Sigmoid colon (tissue), 7 donors: ENCODE results near the gene CARD6. TPM values are rescaled to one million over a fixed set of nuclear protein-coding genes. Genes with fewer than 3 reads are reported as not detected.
"Not testable (repeated sequence)": the region's sequence is repeated elsewhere in the genome, so short reads cannot be mapped to it uniquely, and the experiment has no call there.

Experiments used
- DNase-seq: peaks from one replicate; pipeline ENCODE4 v3.0.0-alpha.2; 2019
- H3K27ac ChIP-seq, 4 donors: fragments of 200-600 bp; sonication (generic); one replicate each; pipeline ENCODE4 v1.5.1; 2016 to 2019; ENCODE audit warnings: mild to moderate bottlenecking in 1 of 4
- H3K27me3 ChIP-seq, 3 donors: fragments of 200-600 bp; sonication (generic); one replicate each; pipeline ENCODE4 v1.5.1; 2019; ENCODE audit warnings: mild to moderate bottlenecking in 1 of 3
- H3K36me3 ChIP-seq, 4 donors: fragments of 200-600 bp; sonication (generic); one replicate each; pipeline ENCODE4 v1.5.1; 2016 to 2019
- H3K4me1 ChIP-seq, 4 donors: fragments of 200-600 bp; sonication (generic); one replicate each; pipeline ENCODE4 v1.5.1; 2017 to 2019
- H3K4me3 ChIP-seq, 4 donors: fragments of 200-600 bp; sonication (generic); one replicate each; pipeline ENCODE4 v1.5.1; 2017 to 2019; ENCODE audit warnings: mild to moderate bottlenecking in 2 of 4, moderate library complexity in 1 of 4
- H3K9me3 ChIP-seq, 4 donors: fragments of 200-600 bp in 3 of 4; sonication (generic) in 3 of 4; one replicate each; pipeline versions ENCODE4 v1.5.1 to v1.6.1; 2013 to 2019
- EP300 ChIP-seq, 4 donors: sonication (generic); formaldehyde crosslinking; IDR thresholded peaks; one replicate each; pipeline ENCODE4 v1.6.1; 2017; ENCODE audit warnings: antibody characterized with exemption in 4 of 4
- POLR2A ChIP-seq, 2 donors: fragments of 450-650 bp; IDR thresholded peaks; one replicate each; pipeline ENCODE4 v1.6.1; 2016; ENCODE audit warnings: antibody characterized with exemption in 2 of 2, mild to moderate bottlenecking in 2 of 2, moderate library complexity in 2 of 2
- POLR2AphosphoS5 ChIP-seq, 4 donors: sonication (generic); formaldehyde crosslinking; IDR thresholded peaks; one replicate each; pipeline ENCODE4 v1.6.1; 2017; ENCODE audit warnings: antibody characterized with exemption in 4 of 4
- WGBS, 2 donors: extraction: QIAGEN DNeasy Blood & Tissue Kit; methylation state at CpG; one replicate each; pipeline ENCODE4 v1.1.7; 2013; 5-methylcytosine and 5-hydroxymethylcytosine counted together
- intact Hi-C: fragments of 100-400 bp; cut with DNase I; formaldehyde crosslinking; loops from one replicate; pipeline ENCODE4 v1.15.1; 2023
- polyA plus RNA-seq, 3 donors: library from polyadenylated mRNA; stranded (reverse); fragments of 200-250 nt; gene quantifications; one replicate each; pipeline ENCODE4 v1.2.3, GENCODE V29; 2013
- total RNA-seq, 4 donors: library from RNA; depleted of rRNA; stranded (reverse); fragments of >200 nt; gene quantifications; one replicate each; pipeline ENCODE4 v1.1.0, GENCODE V29; 2016
- TF ChIP-seq, protein P1 (sequence below), 4 experiments: fragments of 450-650 bp in 3 of 4; fragments of 200-600 bp in 1 of 4; IDR thresholded peaks; one replicate each; pipeline ENCODE4 v1.5.1; 2016 to 2019; ENCODE audit warnings: antibody characterized with exemption in 4 of 4, mild to moderate bottlenecking in 3 of 4, moderate library complexity in 2 of 4
- donor health status: healthy with polysubstance abuse.
- donor health status: Bipolar disorder and iron deficiency.
- donor health status: healthy.

Gene CARD6
- total and polyA plus RNA-seq, 7 donors, result 1.4 to 12.2 (median 4.8) TPM

DNA sequence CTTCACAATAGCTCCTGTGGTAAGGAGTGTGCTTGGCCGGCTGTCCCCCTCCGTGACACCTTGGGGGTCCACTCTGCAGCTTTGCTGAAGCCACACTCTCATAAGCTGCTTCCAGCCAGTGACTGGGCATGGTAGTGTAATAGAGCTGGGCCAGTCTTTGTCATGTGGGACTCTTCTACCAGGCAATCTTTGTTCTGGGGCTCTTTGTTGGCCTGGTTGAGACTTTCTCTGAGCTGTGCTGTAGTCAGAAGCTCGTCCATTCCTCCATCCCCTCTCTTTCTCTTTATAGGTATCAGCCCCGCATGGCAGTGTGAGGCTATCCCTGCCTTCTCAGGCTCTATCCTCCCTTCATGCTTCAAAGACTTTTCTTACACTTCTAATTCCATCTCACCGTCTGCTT is 25.7 kb downstream of the CARD6 start:
- H3K9me3 ChIP-seq, result peaks cover 0 to 4% (median 3%) of the 10 kb centered on the region in 4 donors
- TF ChIP-seq, protein P1, sequence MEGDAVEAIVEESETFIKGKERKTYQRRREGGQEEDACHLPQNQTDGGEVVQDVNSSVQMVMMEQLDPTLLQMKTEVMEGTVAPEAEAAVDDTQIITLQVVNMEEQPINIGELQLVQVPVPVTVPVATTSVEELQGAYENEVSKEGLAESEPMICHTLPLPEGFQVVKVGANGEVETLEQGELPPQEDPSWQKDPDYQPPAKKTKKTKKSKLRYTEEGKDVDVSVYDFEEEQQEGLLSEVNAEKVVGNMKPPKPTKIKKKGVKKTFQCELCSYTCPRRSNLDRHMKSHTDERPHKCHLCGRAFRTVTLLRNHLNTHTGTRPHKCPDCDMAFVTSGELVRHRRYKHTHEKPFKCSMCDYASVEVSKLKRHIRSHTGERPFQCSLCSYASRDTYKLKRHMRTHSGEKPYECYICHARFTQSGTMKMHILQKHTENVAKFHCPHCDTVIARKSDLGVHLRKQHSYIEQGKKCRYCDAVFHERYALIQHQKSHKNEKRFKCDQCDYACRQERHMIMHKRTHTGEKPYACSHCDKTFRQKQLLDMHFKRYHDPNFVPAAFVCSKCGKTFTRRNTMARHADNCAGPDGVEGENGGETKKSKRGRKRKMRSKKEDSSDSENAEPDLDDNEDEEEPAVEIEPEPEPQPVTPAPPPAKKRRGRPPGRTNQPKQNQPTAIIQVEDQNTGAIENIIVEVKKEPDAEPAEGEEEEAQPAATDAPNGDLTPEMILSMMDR (IDR thresholded peaks at IDR 0.05), result no peak
- TF ChIP-seq EP300 (IDR thresholded peaks at IDR 0.05) (no peak), POLR2AphosphoS5 (IDR thresholded peaks at IDR 0.05) (no peak), POLR2A (IDR thresholded peaks at IDR 0.05) (no peak)

DNA sequence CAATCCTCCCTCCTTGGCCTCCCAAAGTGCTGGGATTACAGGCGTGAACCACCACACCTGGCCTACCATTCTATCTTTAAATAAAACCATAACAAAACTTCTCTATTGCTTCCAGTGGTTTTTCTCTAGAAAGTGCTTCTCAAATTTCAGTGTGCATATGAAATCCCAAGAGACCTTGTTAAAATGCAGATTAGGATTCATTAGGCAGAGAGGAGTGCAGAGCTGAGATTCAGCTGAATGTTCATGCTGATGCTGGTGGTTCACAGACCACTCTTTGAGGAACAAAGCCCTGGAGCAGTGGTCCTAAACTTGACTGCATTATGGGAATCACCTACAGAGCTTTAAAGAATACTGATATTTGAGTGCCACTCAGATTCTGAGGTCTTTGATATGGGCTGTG is 28.2 kb downstream of the CARD6 start:
- WGBS, 2 donors, result 86 to 93% methylated on average over 1 of the region's 1 CpG
- no peak for TF ChIP-seq POLR2A (IDR thresholded peaks at IDR 0.05)
- TF ChIP-seq, protein P1 (IDR thresholded peaks at IDR 0.05), result no peak
- TF ChIP-seq EP300 (IDR thresholded peaks at IDR 0.05), result no peak
- TF ChIP-seq POLR2AphosphoS5 (IDR thresholded peaks at IDR 0.05), result no peak
- Histone ChIP-seq H3K4me1 (no peaks in the 10 kb centered on the region), H3K27me3 (no peaks in the 10 kb centered on the region), H3K36me3 (no peaks in the 10 kb centered on the region), H3K4me3 (no peak overlapping the region), H3K27ac (no peak overlapping the region), H3K9me3 (peaks cover 0 to 4% (median 3%) of the 10 kb centered on the region in 4 donors)
- DNase-seq, result no peak
- intact Hi-C loops, result no loop called here

More for the DNA sequence above, 25.7 kb downstream of the CARD6 start:
- no peak for DNase-seq
- no peaks in the 10 kb centered on the region for H3K36me3 ChIP-seq
- intact Hi-C loops, result no loop called here
- WGBS, 2 donors, result 91% methylated on average over 5 of the region's 5 CpGs
- H3K4me3 ChIP-seq, result no peak overlapping the region
- H3K27me3 ChIP-seq, result no peaks in the 10 kb centered on the region
- no peak overlapping the region for H3K27ac ChIP-seq
- H3K4me1 ChIP-seq, result no peaks in the 10 kb centered on the region

DNA sequence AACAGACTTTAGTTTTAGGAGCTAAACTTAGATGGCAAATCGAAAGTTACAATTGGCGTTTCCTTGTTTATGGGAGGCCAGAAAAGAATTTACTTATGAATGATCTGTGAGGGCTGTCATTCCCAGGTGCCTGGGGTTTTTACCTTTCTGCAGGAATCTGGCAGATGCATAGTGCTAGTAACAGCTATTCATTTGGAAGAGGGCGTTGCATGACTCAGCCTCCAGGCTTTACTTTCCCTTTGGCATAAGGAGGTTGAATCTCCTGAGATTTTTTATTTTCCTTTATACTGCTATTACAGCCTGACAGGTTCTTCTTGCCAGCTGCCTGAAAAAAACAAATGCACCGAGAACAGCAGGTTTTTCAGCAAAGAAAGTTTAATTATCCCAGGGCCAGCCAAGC is 30.0 kb downstream of the CARD6 start:
- no peak for DNase-seq
- no peaks in the 10 kb centered on the region for H3K36me3 ChIP-seq
- no peaks in the 10 kb centered on the region for H3K27me3 ChIP-seq
- H3K4me1 ChIP-seq, result no peaks in the 10 kb centered on the region
- WGBS, 2 donors, result 57 to 74% methylated on average over 4 of the region's 4 CpGs
- no peak overlapping the region for H3K4me3 ChIP-seq
- H3K9me3 ChIP-seq, result no peaks in the 10 kb centered on the region
- intact Hi-C loops, result no loop called here
- no peak overlapping the region for H3K27ac ChIP-seq
- TF ChIP-seq POLR2A (IDR thresholded peaks at IDR 0.05) (no peak), POLR2AphosphoS5 (IDR thresholded peaks at IDR 0.05) (no peak), EP300 (IDR thresholded peaks at IDR 0.05) (no peak)
- TF ChIP-seq, protein P1 (IDR thresholded peaks at IDR 0.05), result no peak

DNA sequence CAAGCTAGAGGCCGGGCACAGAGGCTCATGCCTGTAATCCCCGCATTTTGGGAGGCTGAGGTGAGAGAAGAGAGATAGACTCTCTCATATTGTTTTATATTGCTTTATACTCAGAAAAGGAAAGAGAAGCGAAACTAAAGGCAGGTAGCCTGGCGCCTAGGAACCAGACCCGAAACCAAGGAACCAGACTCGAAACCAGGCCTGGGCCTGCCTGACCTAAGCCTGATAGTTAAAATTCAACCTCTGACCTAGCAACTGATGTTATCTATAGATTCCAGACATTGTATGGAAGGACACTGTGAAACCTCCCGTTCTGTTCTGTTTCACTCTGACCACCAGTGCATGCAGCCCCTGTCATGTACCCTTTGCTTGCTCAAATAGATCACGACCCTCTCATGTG is 31.1 kb downstream of the CARD6 start:
- H3K27ac ChIP-seq, H3K9me3 ChIP-seq, H3K36me3 ChIP-seq, H3K4me1 ChIP-seq, H3K4me3 ChIP-seq, DNase-seq, H3K27me3 ChIP-seq: not testable (repeated sequence)
- 91 to 92% methylated on average over 8 of the region's 8 CpGs for WGBS, 2 donors
- intact Hi-C loops, result loop anchor here (1.0 kb wide), 1 partner anchor 17 kb away; no protein-coding TSS in a partner anchor

DNA sequence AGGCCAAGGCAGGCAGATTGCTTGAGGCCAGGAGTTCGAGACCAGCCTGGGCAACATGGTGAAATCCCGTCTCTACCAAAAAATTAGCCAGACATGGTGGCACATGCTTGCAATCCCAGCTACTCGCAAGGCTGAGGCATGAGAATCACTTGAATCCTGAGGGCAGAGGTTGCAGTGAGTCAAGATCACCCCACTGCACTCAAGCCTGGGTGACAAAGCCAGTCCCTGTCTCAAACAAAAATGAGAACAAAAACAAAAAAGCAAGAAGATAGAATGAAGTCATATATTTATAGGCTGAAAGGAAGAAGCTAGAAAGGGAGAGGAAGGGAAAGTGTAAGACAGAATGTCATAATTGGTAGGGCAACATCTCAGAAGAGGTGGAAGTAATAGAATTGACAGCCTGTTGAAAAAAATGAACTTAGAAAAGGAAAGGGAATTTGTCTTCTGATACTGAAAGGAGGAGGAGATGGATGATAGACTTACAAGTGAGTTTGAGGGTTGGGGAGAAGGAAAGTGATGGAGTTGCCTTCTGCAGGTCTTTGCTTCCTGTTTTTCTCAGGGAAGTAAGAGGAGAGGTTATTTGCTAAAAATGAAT is 32.2 kb downstream of the CARD6 start:
- Histone ChIP-seq H3K4me1 (no peaks in the 10 kb centered on the region), H3K9me3 (no peaks in the 10 kb centered on the region), H3K36me3 (no peaks in the 10 kb centered on the region), H3K27ac (no peak overlapping the region), H3K4me3 (no peak overlapping the region), H3K27me3 (no peaks in the 10 kb centered on the region)
- TF ChIP-seq POLR2A (IDR thresholded peaks at IDR 0.05) (no peak), EP300 (IDR thresholded peaks at IDR 0.05) (no peak), POLR2AphosphoS5 (IDR thresholded peaks at IDR 0.05) (no peak)
- TF ChIP-seq, protein P1 (IDR thresholded peaks at IDR 0.05), result no peak
- DNase-seq, result no peak
- intact Hi-C loops, result no loop called here
- WGBS, 2 donors, result 90 to 96% methylated on average over 3 of the region's 3 CpGs
